Body of pancreas (tissue), 4 donors: ENCODE data around the gene DERL2. TPM values are rescaled to one million over a fixed set of nuclear protein-coding genes. Genes with fewer than 3 reads are reported as not detected.

Experiments
- ATAC-seq: fragments of 150-250 bp; one replicate; pipeline ENCODE4 v1.9.1; 2016
- DNase-seq, 4 donors: peaks; one replicate each; pipeline ENCODE4 v3.0.0-alpha.2; 2019
- H3K27ac ChIP-seq, 4 donors: fragments of 200-600 bp; sonication (generic); 1 replicate in 3 of 4; 2 replicates in 1 of 4; pipeline versions ENCODE4 v1.5.1 to v1.6.1; 2016 to 2019; ENCODE audit warnings: mild to moderate bottlenecking in 1 of 4, mixed read lengths in 1 of 4, moderate library complexity in 1 of 4
- H3K27me3 ChIP-seq, 2 donors: fragments of 200-600 bp; sonication (generic); one replicate each; pipeline ENCODE4 v1.6.0; 2016; ENCODE audit warnings: mild to moderate bottlenecking in 1 of 2
- H3K36me3 ChIP-seq, 2 donors: fragments of 200-600 bp; sonication (generic); replicated peaks in 1 of 2; 2 replicates each; pipeline ENCODE4 v1.5.1; 2016; ENCODE audit warnings: low read depth in 2 of 2; ENCODE audit not compliant: insufficient read depth in 1 of 2
- H3K4me1 ChIP-seq: fragments of 200-600 bp; sonication (generic); one replicate; pipeline ENCODE4 v1.6.0; 2016
- H3K4me3 ChIP-seq, 2 donors: fragments of 200-600 bp; sonication (generic); 1 replicate in 1 of 2; 2 replicates in 1 of 2; pipeline ENCODE4 v1.5.1; 2016 to 2019
- H3K9me3 ChIP-seq, 3 donors: fragments of 200-600 bp; sonication (generic); 1 replicate in 2 of 3; 2 replicates in 1 of 3; pipeline ENCODE4 v1.5.1; 2016
- CTCF ChIP-seq, 7 experiments: fragments of 450-650 bp in 4 of 7; fragments of 200-600 bp in 3 of 7; sonication (generic) in 3 of 7; IDR thresholded peaks; one replicate each; pipeline ENCODE4 v1.5.1; 2016 to 2019; ENCODE audit warnings: antibody characterized with exemption in 7 of 7
- POLR2A ChIP-seq, 3 donors: fragments of 450-650 bp; IDR thresholded peaks; one replicate each; pipeline ENCODE4 v1.6.1; 2016; ENCODE audit warnings: antibody characterized with exemption in 3 of 3, mild to moderate bottlenecking in 2 of 3
- WGBS, 2 donors: methylation state at CpG; one replicate each; pipeline ENCODE4 v1.1.5; 2017; 5-methylcytosine and 5-hydroxymethylcytosine counted together
- intact Hi-C: fragments of 100-400 bp; cut with DNase I; formaldehyde crosslinking; loops from one replicate; pipeline ENCODE4 v1.15.1; 2023
- total RNA-seq, 2 donors: library from RNA; depleted of rRNA; stranded (reverse); fragments of >200 nt; gene quantifications; one replicate each; pipeline ENCODE4 v1.1.0, GENCODE V29; 2016

DERL2 gene
- total RNA-seq, 2 donors from 2014 or later: 25.4 to 42.5 TPM

- no peak for DNase-seq
- Histone ChIP-seq H3K27ac (peak overlapping the region in 3 of 4 donors; percentile 43 to 84 (median 77)), H3K36me3 (peaks cover 0 to 2% of the 10 kb centered on the region in 2 donors), H3K4me3 (peak overlapping the region; percentile 57 to 99), H3K9me3 (no peaks in the 10 kb centered on the region), H3K4me1 (peaks cover 24% of the 10 kb centered on the region), H3K27me3 (no peaks in the 10 kb centered on the region)
- TF ChIP-seq POLR2A (IDR thresholded peaks at IDR 0.05) (no peak), CTCF (IDR thresholded peaks at IDR 0.05) (no peak)
- intact Hi-C loops: no loop called here
- WGBS, 2 donors: 1% methylated on average over 17 of the region's 17 CpGs
- ATAC-seq: no peak
Observed at GRCh38 chr17:5468075-5468473, 17.9 kb downstream of the DERL2 start.

DNA sequence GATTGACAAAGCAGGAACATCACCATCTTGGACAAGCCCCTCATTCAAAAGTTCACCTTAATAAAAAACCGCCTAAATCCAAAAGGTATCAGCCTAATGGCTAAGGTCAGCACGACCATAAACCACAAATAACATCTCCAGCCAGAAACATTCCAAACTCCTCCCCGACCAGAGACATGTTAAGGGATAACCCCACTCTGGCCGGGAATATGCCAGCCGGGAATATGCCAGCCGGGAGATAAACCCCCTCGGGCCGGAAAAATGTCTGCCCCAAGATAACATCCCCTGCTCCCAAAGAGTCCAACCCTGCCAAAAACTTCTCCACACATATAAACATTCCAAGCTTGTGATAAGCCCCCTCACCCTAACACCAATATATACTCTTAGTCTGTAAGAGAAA is 18.6 kb downstream of the DERL2 start:
- intact Hi-C loops: no loop called here
- no peak for DNase-seq

DNA sequence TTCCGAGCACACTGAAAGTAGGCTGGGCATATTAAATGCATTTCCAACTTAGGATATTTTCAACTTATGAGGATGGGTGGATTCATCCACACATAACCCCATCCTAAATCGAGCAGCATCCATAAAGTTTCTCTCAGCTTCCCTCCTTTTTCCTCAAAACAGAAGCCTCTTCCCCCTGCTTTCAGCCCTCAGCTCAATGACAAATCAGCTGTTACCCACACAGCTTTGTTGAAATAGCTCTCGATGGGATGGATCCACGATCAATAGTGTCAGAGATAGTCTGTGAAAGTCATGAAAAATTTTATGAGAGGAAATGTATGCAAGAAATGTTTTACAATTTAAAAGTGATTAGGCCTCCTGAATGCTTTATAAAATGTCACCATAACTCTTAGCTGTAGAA is 19.7 kb downstream of the DERL2 start:
- TF ChIP-seq POLR2A (IDR thresholded peaks at IDR 0.05) (no peak), CTCF (IDR thresholded peaks at IDR 0.05) (no peak)
- Histone ChIP-seq H3K27ac (no peak overlapping the region), H3K4me3 (no peak overlapping the region), H3K9me3 (no peaks in the 10 kb centered on the region), H3K36me3 (peaks cover 0 to 2% of the 10 kb centered on the region in 2 donors), H3K4me1 (peaks cover 24% of the 10 kb centered on the region), H3K27me3 (no peaks in the 10 kb centered on the region)
- DNase-seq (no peak), ATAC-seq (no peak)
- WGBS, 2 donors: 75 to 82% methylated on average over 4 of the region's 4 CpGs
- intact Hi-C loops: no loop called here

More for the DNA sequence above, 18.6 kb downstream of the DERL2 start:
- Histone ChIP-seq H3K27ac (no peak overlapping the region), H3K36me3 (no peaks in the 10 kb centered on the region), H3K4me3 (no peak overlapping the region), H3K4me1 (peaks cover 24% of the 10 kb centered on the region), H3K9me3 (no peaks in the 10 kb centered on the region), H3K27me3 (no peaks in the 10 kb centered on the region)
- ATAC-seq: no peak
- TF ChIP-seq POLR2A (IDR thresholded peaks at IDR 0.05) (no peak), CTCF (IDR thresholded peaks at IDR 0.05) (no peak)
- 2 to 4% methylated on average over 8 of the region's 8 CpGs for WGBS, 2 donors

GRCh38 chr17:5464717-5465507 is 21.1 kb downstream of the DERL2 start:
- no peak for ATAC-seq
- Histone ChIP-seq H3K9me3 (no peaks in the 10 kb centered on the region), H3K4me1 (peaks cover 24% of the 10 kb centered on the region), H3K27me3 (no peaks in the 10 kb centered on the region), H3K36me3 (peaks cover 0 to 2% of the 10 kb centered on the region in 2 donors), H3K27ac (no peak overlapping the region), H3K4me3 (no peak overlapping the region)
- intact Hi-C loops: no loop called here
- no peak for DNase-seq
- 85 to 91% methylated on average over 10 of the region's 10 CpGs for WGBS, 2 donors
- TF ChIP-seq CTCF (IDR thresholded peaks at IDR 0.05) (no peak), POLR2A (IDR thresholded peaks at IDR 0.05) (no peak)

- no peak for TF ChIP-seq POLR2A (IDR thresholded peaks at IDR 0.05)
- TF ChIP-seq CTCF (IDR thresholded peaks at IDR 0.05): no peak
- H3K27ac ChIP-seq: no peak overlapping the region
- ATAC-seq (no peak), DNase-seq (no peak)
- intact Hi-C loops: no loop called here
- H3K27me3 ChIP-seq: no peaks in the 10 kb centered on the region
- H3K36me3 ChIP-seq: peaks cover 0 to 14% of the 10 kb centered on the region in 2 donors
- 81 to 84% methylated on average over 8 of the region's 8 CpGs for WGBS, 2 donors
- H3K9me3 ChIP-seq: no peaks in the 10 kb centered on the region
- H3K4me3 ChIP-seq: no peak overlapping the region
- no peaks in the 10 kb centered on the region for H3K4me1 ChIP-seq
Observed at GRCh38 chr17:5446786-5447185, 39.2 kb downstream of the DERL2 start.
